ENCODE measurements around the gene PYY. TPM values are rescaled to one million over a fixed set of nuclear protein-coding genes. Genes with fewer than 3 reads are reported as not detected.

Gene PYY
- polyA plus RNA-seq, 3 donors = not detected

- no peak overlapping the region for H3K27ac ChIP-seq (ENCODE audit: low read depth in 1 of 2, low read length in 2 of 2)
- TF ChIP-seq CTCF (IDR thresholded peaks at IDR 0.05) = no peak
- H3K4me2 ChIP-seq (replicated peaks; ENCODE audit: extremely low read depth, low read length, poor library complexity, severe bottlenecking) = peak overlapping the region; percentile 14
- Mint-ChIP-seq H3K4me3 (peak overlapping the region in 1 of 2 donors; percentile 81), H3K27ac (peak overlapping the region in 1 of 7 donors; percentile 61), H3K27me3 (ENCODE audit: low read depth in 3 of 3) (peaks cover 39 to 57% (median 55%) of the 10 kb centered on the region in 3 donors), H3K9me3 (peaks cover 0 to 14% (median 0%) of the 10 kb centered on the region in 7 donors), H3K4me1 (peaks cover 9% of the 10 kb centered on the region), H3K36me3 (no peaks in the 10 kb centered on the region)
- 13% methylated on average over 79 of the region's 82 CpGs for WGBS (ENCODE audit: insufficient coverage)
- no peak for DNase-seq
- H3K27me3 ChIP-seq (ENCODE audit: control insufficient read depth in 2 of 2, insufficient read depth in 2 of 2, low read length in 2 of 2) = peaks cover 17 to 50% of the 10 kb centered on the region in 2 donors
- intact Hi-C loops (cut with micrococcal nuclease) = no loop called here
- H2AFZ ChIP-seq (ENCODE audit: insufficient read depth, low read depth, low read length, poor library complexity, severe bottlenecking) = peak overlapping the region; percentile 23
- no peaks in the 10 kb centered on the region for H3K36me3 ChIP-seq (replicated peaks in 1 of 2; ENCODE audit: control insufficient read depth in 1 of 2, insufficient read depth in 2 of 2, low read length in 2 of 2)
- H4K20me1 ChIP-seq (ENCODE audit: insufficient read depth, low read length) = no peaks in the 10 kb centered on the region
- H3K4me3 ChIP-seq (replicated peaks in 1 of 3; ENCODE audit: low read depth in 2 of 3, low read length in 3 of 3) = no peak overlapping the region
- H3K9ac ChIP-seq (ENCODE audit: insufficient read depth, low read length, poor library complexity, severe bottlenecking) = no peak overlapping the region
- peaks cover 8 to 9% of the 10 kb centered on the region in 2 donors for H3K4me1 ChIP-seq (ENCODE audit: control insufficient read depth in 1 of 2, insufficient read depth in 2 of 2, low read length in 2 of 2)
- no peaks in the 10 kb centered on the region for H3K79me2 ChIP-seq (ENCODE audit: insufficient read depth, low read length)
- peaks cover 0 to 12% of the 10 kb centered on the region in 2 donors for H3K9me3 ChIP-seq (replicated peaks in 1 of 2; ENCODE audit: control insufficient read depth in 1 of 2, insufficient read depth in 1 of 2, low read length in 2 of 2)
These were observed 745 bp downstream of the PYY start for GRCh38 chr17:43952724-43953666.

GRCh38 chr17:43952351-43952723, 1.4 kb downstream of the PYY start:
- WGBS (ENCODE audit: insufficient coverage) = 65% methylated on average over 14 of the region's 19 CpGs
- H2AFZ ChIP-seq (ENCODE audit: insufficient read depth, low read depth, low read length, poor library complexity, severe bottlenecking) = no peak overlapping the region

More at GRCh38 chr17:43952351-43952723, 1.4 kb downstream of the PYY start:
- Histone ChIP-seq H4K20me1 (ENCODE audit: insufficient read depth, low read length) (no peaks in the 10 kb centered on the region), H3K4me3 (replicated peaks in 1 of 3; ENCODE audit: low read depth in 2 of 3, low read length in 3 of 3) (no peak overlapping the region), H3K27ac (ENCODE audit: low read depth in 1 of 2, low read length in 2 of 2) (no peak overlapping the region), H3K36me3 (replicated peaks in 1 of 2; ENCODE audit: control insufficient read depth in 1 of 2, insufficient read depth in 2 of 2, low read length in 2 of 2) (no peaks in the 10 kb centered on the region), H3K79me2 (ENCODE audit: insufficient read depth, low read length) (no peaks in the 10 kb centered on the region), H3K4me1 (ENCODE audit: control insufficient read depth in 1 of 2, insufficient read depth in 2 of 2, low read length in 2 of 2) (peaks cover 13 to 15% of the 10 kb centered on the region in 2 donors), H3K9me3 (replicated peaks in 1 of 2; ENCODE audit: control insufficient read depth in 1 of 2, insufficient read depth in 1 of 2, low read length in 2 of 2) (peaks cover 0 to 12% of the 10 kb centered on the region in 2 donors), H3K4me2 (replicated peaks; ENCODE audit: extremely low read depth, low read length, poor library complexity, severe bottlenecking) (peak overlapping the region; percentile 14), H3K27me3 (ENCODE audit: control insufficient read depth in 2 of 2, insufficient read depth in 2 of 2, low read length in 2 of 2) (peaks cover 17 to 50% of the 10 kb centered on the region in 2 donors), H3K9ac (ENCODE audit: insufficient read depth, low read length, poor library complexity, severe bottlenecking) (no peak overlapping the region)
- H3K4me1 Mint-ChIP-seq = peaks cover 16% of the 10 kb centered on the region
- peaks cover 43 to 57% (median 57%) of the 10 kb centered on the region in 3 donors for H3K27me3 Mint-ChIP-seq (ENCODE audit: low read depth in 3 of 3)
- DNase-seq = no peak
- H3K27ac Mint-ChIP-seq = no peak overlapping the region
- H3K4me3 Mint-ChIP-seq = peak overlapping the region in 1 of 2 donors; percentile 81
- peaks cover 0 to 14% (median 0%) of the 10 kb centered on the region in 7 donors for H3K9me3 Mint-ChIP-seq
- no peak for TF ChIP-seq CTCF (IDR thresholded peaks at IDR 0.05)
- H3K36me3 Mint-ChIP-seq = no peaks in the 10 kb centered on the region
- intact Hi-C loops (cut with micrococcal nuclease) = no loop called here
